Immature natural killer cell (primary cell): ENCODE results near the gene GLYATL1B. TPM values are rescaled to one million over a fixed set of nuclear protein-coding genes. Genes with fewer than 3 reads are reported as not detected.
"Not testable (repeated sequence)": the region's sequence is repeated elsewhere in the genome, so short reads cannot be mapped to it uniquely, and the experiment has no call there.

Experiments used
- DNase-seq, 3 donors: peaks; one replicate each; pipeline ENCODE4 v3.0.0; 2022; ENCODE audit warnings: mixed read lengths in 1 of 3
- H3K27ac Mint-ChIP-seq, 6 donors: one replicate each; pipeline ENCODE4 v1.8.0; 2020; ENCODE audit warnings: mixed read lengths in 6 of 6, mild to moderate bottlenecking in 5 of 6, inconsistent platforms in 4 of 6, moderate library complexity in 3 of 6
- H3K27me3 Mint-ChIP-seq, 3 donors: one replicate each; pipeline ENCODE4 v1.8.0; 2020 to 2021; ENCODE audit warnings: low read depth in 3 of 3, mild to moderate bottlenecking in 3 of 3, mixed read lengths in 3 of 3, moderate library complexity in 3 of 3, inconsistent platforms in 1 of 3
- H3K36me3 Mint-ChIP-seq, 3 donors: one replicate each; pipeline ENCODE4 v1.8.0; 2020; ENCODE audit warnings: mixed read lengths in 3 of 3, inconsistent platforms in 2 of 3, mild to moderate bottlenecking in 2 of 3
- H3K4me1 Mint-ChIP-seq, 2 donors: one replicate each; pipeline ENCODE4 v1.8.0; 2020; ENCODE audit warnings: inconsistent platforms in 2 of 2, mild to moderate bottlenecking in 2 of 2, mixed read lengths in 2 of 2, moderate library complexity in 1 of 2
- H3K4me3 Mint-ChIP-seq, 5 donors: one replicate each; pipeline ENCODE4 v1.8.0; 2020; ENCODE audit warnings: mild to moderate bottlenecking in 5 of 5, mixed read lengths in 5 of 5, inconsistent platforms in 3 of 5, moderate library complexity in 3 of 5
- H3K9me3 Mint-ChIP-seq, 6 donors: one replicate each; pipeline ENCODE4 v1.8.0; 2020; ENCODE audit warnings: mild to moderate bottlenecking in 6 of 6, mixed read lengths in 6 of 6, inconsistent platforms in 4 of 6, moderate library complexity in 3 of 6
- polyA plus RNA-seq, 3 donors: library from polyadenylated mRNA; unstranded; fragments of 300-500 nt; fragmentation: Illumina TruSeq; gene quantifications; one replicate each; pipeline ENCODE4 v1.2.3, GENCODE V29; 2021

Gene GLYATL1B
- polyA plus RNA-seq, 3 donors from 2014 or later, result not detected

GRCh38 chr11:59076876-59077571 is 9.1 kb upstream of the GLYATL1B start:
- peaks cover 0 to 2% (median 0%) of the 10 kb centered on the region in 6 donors for H3K9me3 Mint-ChIP-seq
- no peak for DNase-seq
- H3K4me1 Mint-ChIP-seq, result no peaks in the 10 kb centered on the region
- no peaks in the 10 kb centered on the region for H3K36me3 Mint-ChIP-seq
- peaks cover 0 to 6% (median 5%) of the 10 kb centered on the region in 3 donors for H3K27me3 Mint-ChIP-seq
- no peak overlapping the region for H3K27ac Mint-ChIP-seq
- no peak overlapping the region for H3K4me3 Mint-ChIP-seq

DNA sequence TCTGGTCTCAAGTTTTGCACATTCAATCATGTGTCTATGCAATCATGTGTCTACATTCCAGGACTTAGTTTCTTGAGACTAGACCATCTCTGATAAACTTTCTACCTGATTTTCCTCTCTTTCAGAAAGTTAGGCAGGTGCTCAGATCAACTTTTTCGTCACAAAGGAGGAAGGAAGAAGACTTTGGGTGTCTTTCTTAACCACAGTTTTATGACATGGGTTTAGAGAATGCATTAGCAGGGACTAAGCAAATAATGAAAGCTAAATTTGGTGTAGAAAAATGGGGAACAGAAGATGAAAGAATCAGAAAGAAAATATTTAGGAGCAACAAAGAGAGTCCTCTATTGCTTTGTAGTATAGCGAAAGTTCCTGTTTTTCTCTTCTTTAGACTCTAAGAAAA is 7.7 kb upstream of the GLYATL1B start:
- no peaks in the 10 kb centered on the region for H3K36me3 Mint-ChIP-seq
- H3K4me3 Mint-ChIP-seq, result no peak overlapping the region
- DNase-seq, result no peak
- H3K9me3 Mint-ChIP-seq, result peaks cover 0 to 2% (median 0%) of the 10 kb centered on the region in 6 donors
- no peaks in the 10 kb centered on the region for H3K4me1 Mint-ChIP-seq
- peak overlapping the region in 1 of 6 donors; percentile 25 for H3K27ac Mint-ChIP-seq
- H3K27me3 Mint-ChIP-seq, result peaks cover 0 to 8% (median 3%) of the 10 kb centered on the region in 3 donors

GRCh38 chr11:59079086-59079485 is 7.0 kb upstream of the GLYATL1B start:
- peaks cover 0 to 2% (median 0%) of the 10 kb centered on the region in 6 donors for H3K9me3 Mint-ChIP-seq
- DNase-seq, result no peak
- H3K4me3 Mint-ChIP-seq, result no peak overlapping the region
- no peak overlapping the region for H3K27ac Mint-ChIP-seq
- H3K4me1 Mint-ChIP-seq, result no peaks in the 10 kb centered on the region
- H3K27me3 Mint-ChIP-seq, result peaks cover 0 to 8% (median 2%) of the 10 kb centered on the region in 3 donors
- no peaks in the 10 kb centered on the region for H3K36me3 Mint-ChIP-seq

GRCh38 chr11:59080421-59080820 is 5.7 kb upstream of the GLYATL1B start:
- not testable (repeated sequence) for H3K27me3 Mint-ChIP-seq, H3K36me3 Mint-ChIP-seq, DNase-seq, H3K9me3 Mint-ChIP-seq, H3K4me1 Mint-ChIP-seq, H3K27ac Mint-ChIP-seq, H3K4me3 Mint-ChIP-seq

DNA sequence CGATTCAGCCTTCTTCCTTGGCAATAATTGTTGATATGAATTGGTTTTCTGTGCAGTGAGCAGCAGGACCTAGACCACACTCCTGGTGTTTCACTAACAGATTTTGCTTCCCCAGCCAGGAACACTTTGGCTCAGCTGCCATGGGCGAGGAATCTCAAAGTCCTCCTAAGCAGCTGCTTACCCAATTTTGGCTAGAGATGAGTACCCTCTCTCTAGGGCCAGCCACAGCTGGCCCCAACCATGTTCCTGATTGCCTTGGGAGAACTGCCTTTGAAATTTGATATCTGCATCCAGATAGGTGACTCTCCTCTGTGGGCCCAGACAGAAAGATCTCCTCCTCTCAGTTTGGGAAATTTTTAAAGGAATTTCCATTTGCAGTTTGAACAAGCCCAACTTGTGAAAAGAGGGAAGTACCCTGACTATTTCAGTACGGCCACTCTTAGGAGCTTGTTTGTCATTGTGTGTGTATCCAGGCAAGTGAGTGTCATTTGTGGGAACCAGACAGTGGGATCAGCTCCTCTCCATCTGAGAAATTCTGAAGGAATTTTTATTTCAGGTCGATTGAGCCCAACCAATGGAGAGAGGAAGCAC is 4.6 kb upstream of the GLYATL1B start:
- not testable (repeated sequence) for H3K36me3 Mint-ChIP-seq, H3K9me3 Mint-ChIP-seq, H3K27me3 Mint-ChIP-seq, DNase-seq, H3K27ac Mint-ChIP-seq, H3K4me1 Mint-ChIP-seq, H3K4me3 Mint-ChIP-seq

- Mint-ChIP-seq H3K9me3 (no peaks in the 10 kb centered on the region), H3K27me3 (peaks cover 2 to 8% (median 5%) of the 10 kb centered on the region in 3 donors), H3K4me1 (no peaks in the 10 kb centered on the region), H3K27ac (no peak overlapping the region), H3K4me3 (no peak overlapping the region), H3K36me3 (no peaks in the 10 kb centered on the region)
- no peak for DNase-seq
Observed at GRCh38 chr11:59088162-59088561, 2.1 kb downstream of the GLYATL1B start.

- not testable (repeated sequence) for H3K4me3 Mint-ChIP-seq, H3K36me3 Mint-ChIP-seq, DNase-seq, H3K4me1 Mint-ChIP-seq, H3K27ac Mint-ChIP-seq, H3K9me3 Mint-ChIP-seq
- peaks cover 2 to 10% (median 7%) of the 10 kb centered on the region in 3 donors for H3K27me3 Mint-ChIP-seq
Observed at GRCh38 chr11:59093576-59093975, 7.5 kb downstream of the GLYATL1B start.

GRCh38 chr11:59095225-59095624 is 9.1 kb downstream of the GLYATL1B start:
- H3K27ac Mint-ChIP-seq, H3K36me3 Mint-ChIP-seq, H3K4me3 Mint-ChIP-seq, DNase-seq, H3K4me1 Mint-ChIP-seq, H3K9me3 Mint-ChIP-seq: not testable (repeated sequence)
- peaks cover 2 to 10% (median 7%) of the 10 kb centered on the region in 3 donors for H3K27me3 Mint-ChIP-seq

- DNase-seq, H3K9me3 Mint-ChIP-seq, H3K36me3 Mint-ChIP-seq, H3K4me1 Mint-ChIP-seq, H3K27ac Mint-ChIP-seq, H3K4me3 Mint-ChIP-seq: not testable (repeated sequence)
- peaks cover 8 to 10% (median 9%) of the 10 kb centered on the region in 3 donors for H3K27me3 Mint-ChIP-seq
Observed at GRCh38 chr11:59095972-59096575, 10.0 kb downstream of the GLYATL1B start.

- DNase-seq, result peak; percentile 46 to 61 (median 56)
- Mint-ChIP-seq H3K9me3 (no peaks in the 10 kb centered on the region), H3K27me3 (peaks cover 8 to 10% (median 10%) of the 10 kb centered on the region in 3 donors), H3K36me3 (no peaks in the 10 kb centered on the region), H3K27ac (no peak overlapping the region), H3K4me1 (peaks cover 4 to 8% of the 10 kb centered on the region in 2 donors), H3K4me3 (no peak overlapping the region)
Observed at GRCh38 chr11:59097113-59097708, 11.1 kb downstream of the GLYATL1B start.

DNA sequence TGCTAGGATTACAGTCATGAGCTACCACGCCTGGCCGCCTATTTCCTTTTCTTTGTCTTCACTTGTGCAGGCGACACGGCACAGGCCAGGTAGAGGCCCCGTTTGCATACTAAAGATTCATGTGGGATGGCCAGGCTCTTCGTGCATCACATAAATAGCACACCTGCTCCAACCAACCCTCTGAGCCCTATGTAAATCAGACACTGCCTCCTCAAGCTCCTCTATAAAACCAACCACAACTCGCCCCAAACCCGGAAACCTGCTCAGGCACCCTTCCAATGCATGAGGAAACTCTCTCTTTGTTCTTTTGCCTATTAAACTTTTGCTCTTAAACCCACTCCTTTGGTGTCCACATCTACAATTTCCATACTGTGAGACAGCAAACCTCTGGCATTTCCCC is 11.8 kb downstream of the GLYATL1B start:
- Mint-ChIP-seq H3K4me1 (peaks cover 6 to 12% of the 10 kb centered on the region in 2 donors), H3K27me3 (peaks cover 8 to 12% (median 11%) of the 10 kb centered on the region in 3 donors)
- DNase-seq, H3K27ac Mint-ChIP-seq, H3K4me3 Mint-ChIP-seq, H3K36me3 Mint-ChIP-seq, H3K9me3 Mint-ChIP-seq: not testable (repeated sequence)

GRCh38 chr11:59102259-59102765 is 16.2 kb downstream of the GLYATL1B start:
- H3K27ac Mint-ChIP-seq, result no peak overlapping the region

GRCh38 chr11:59106363-59107336 is 20.5 kb downstream of the GLYATL1B start, which contains the start of gene FAM111B:
FAM111B (plus strand) TSS chr11:59107237; CDS start chr11:59109626, 2,389 bp downstream.
- peak within 1 kb of the TSS; percentile 83 to 89 (median 87) for H3K4me3 Mint-ChIP-seq
- H3K9me3 Mint-ChIP-seq, result no peaks in the 10 kb centered on the region
- no peaks in the 10 kb centered on the region for H3K36me3 Mint-ChIP-seq
- H3K27ac Mint-ChIP-seq, result peak within 1 kb of the TSS in 4 of 6 donors; percentile 34 to 79 (median 51)
- peaks cover 2 to 13% (median 4%) of the 10 kb centered on the region in 3 donors for H3K27me3 Mint-ChIP-seq
- H3K4me1 Mint-ChIP-seq, result peaks cover 29 to 42% of the 10 kb centered on the region in 2 donors
- DNase-seq, result peak; percentile 49 to 56 (median 53)

More at GRCh38 chr11:59102259-59102765, 16.2 kb downstream of the GLYATL1B start:
- Mint-ChIP-seq H3K4me1 (peaks cover 17 to 30% of the 10 kb centered on the region in 2 donors), H3K27me3 (peaks cover 7 to 14% (median 12%) of the 10 kb centered on the region in 3 donors), H3K36me3 (no peaks in the 10 kb centered on the region), H3K4me3 (peak overlapping the region; percentile 49 to 76 (median 68)), H3K9me3 (no peaks in the 10 kb centered on the region)
- DNase-seq, result peak in 2 of 3 donors; percentile 4 to 18
